GM19193 (cell line): ENCODE results near the gene IRS2.

Source experiments
- POLR2A ChIP-seq: IDR thresholded peaks from 4 replicates; pipeline ENCODE4 v1.6.1; 2011; ENCODE audit not compliant: insufficient read depth, insufficient read length; ENCODE audit errors: extremely low read depth

The IRS2 gene

GRCh38 chr13:109785892-109786450 lies 412 bp downstream of the IRS2 start:
- no peak for TF ChIP-seq POLR2A

GRCh38 chr13:109785141-109785891 lies 1.1 kb downstream of the IRS2 start:
- no peak for TF ChIP-seq POLR2A

- no peak for TF ChIP-seq POLR2A
Measured at GRCh38 chr13:109784590-109785140, 1.7 kb downstream of the IRS2 start.

GRCh38 chr13:109783815-109784589 lies 2.4 kb downstream of the IRS2 start:
- TF ChIP-seq POLR2A, result no peak

GRCh38 chr13:109783447-109783814 lies 3.0 kb downstream of the IRS2 start:
- no peak for TF ChIP-seq POLR2A

GRCh38 chr13:109782823-109783431 lies 3.5 kb downstream of the IRS2 start:
- no peak for TF ChIP-seq POLR2A

- no peak for TF ChIP-seq POLR2A
Measured at GRCh38 chr13:109782066-109782822, 4.1 kb downstream of the IRS2 start.

- TF ChIP-seq POLR2A, result no peak
Measured at GRCh38 chr13:109781384-109782065, 4.9 kb downstream of the IRS2 start.

GRCh38 chr13:109780845-109781383 lies 5.5 kb downstream of the IRS2 start:
- TF ChIP-seq POLR2A, result no peak

GRCh38 chr13:109779876-109780510 lies 6.4 kb downstream of the IRS2 start:
- no peak for TF ChIP-seq POLR2A

- no peak for TF ChIP-seq POLR2A
Measured at GRCh38 chr13:109779074-109779473, 7.3 kb downstream of the IRS2 start.

GRCh38 chr13:109778102-109778542 lies 8.3 kb downstream of the IRS2 start:
- no peak for TF ChIP-seq POLR2A

- no peak for TF ChIP-seq POLR2A
Measured at GRCh38 chr13:109776575-109776974, 9.8 kb downstream of the IRS2 start.
